ENCODE results near the gene PTPN2. TPM values are rescaled to one million over a fixed set of nuclear protein-coding genes. Genes with fewer than 3 reads are reported as not detected.
A peak's percentile ranks its signal among the peaks of the same experiment; 100 is the strongest.

PTPN2 gene
- total RNA-seq, 1 donor from 2014 or later: 25.9 TPM

DNA sequence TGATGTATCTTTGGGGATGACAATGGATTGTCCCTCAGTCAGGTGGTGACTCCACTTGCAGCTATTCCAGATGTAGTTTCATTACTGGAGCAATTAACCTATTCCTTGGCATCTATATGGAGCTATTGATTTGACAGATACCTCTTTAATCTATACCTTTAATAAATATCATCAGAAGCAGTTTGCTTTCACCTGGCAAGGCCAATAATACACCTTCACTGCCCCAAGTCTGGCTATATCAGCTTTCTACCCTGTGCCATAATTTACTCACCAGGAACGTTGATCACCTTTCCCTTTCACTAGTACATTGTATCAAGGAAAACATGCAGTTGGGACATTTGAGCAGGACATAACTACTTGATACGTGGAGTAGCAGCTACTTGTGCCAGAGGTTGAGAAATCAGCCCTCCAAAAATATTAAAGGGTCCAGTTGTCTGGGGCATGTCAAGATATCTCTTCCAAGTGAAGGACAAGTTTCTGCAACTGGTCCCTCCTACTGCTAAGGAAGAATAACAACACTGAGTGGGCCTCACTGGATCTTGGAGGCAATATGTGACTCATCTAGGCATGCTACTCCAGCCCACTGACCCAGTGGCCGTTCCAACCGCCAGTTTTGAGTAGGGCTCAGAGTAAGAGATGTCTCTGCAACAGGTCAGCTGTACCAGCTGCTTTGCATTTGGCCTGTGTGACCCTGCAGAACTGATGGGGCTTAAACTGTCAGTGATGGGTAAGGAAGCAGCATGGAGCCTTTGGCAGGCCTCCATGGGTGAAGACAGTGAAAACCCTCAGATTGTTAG lies 114.2 kb downstream of the PTPN2 start:
- no peak for FAIRE-seq
- no peaks in the 10 kb centered on the region for H4K20me1 ChIP-seq (ENCODE audit: insufficient read depth, low read length)
- no peak overlapping the region for H2AFZ ChIP-seq (ENCODE audit: low read depth, low read length)
- TF ChIP-seq EZH2 (IDR thresholded peaks at IDR 0.05; ENCODE audit: insufficient read depth, low read length): no peak
- no peaks in the 10 kb centered on the region for H3K4me1 ChIP-seq (ENCODE audit: insufficient read depth, low read length)
- no peak for DNase-seq (ENCODE audit: low read depth)
- peaks cover 3% of the 10 kb centered on the region for H3K4me1 Mint-ChIP-seq (ENCODE audit: low read depth, unreplicated experiment)
- H3K36me3 ChIP-seq (ENCODE audit: insufficient read depth, low read length): no peaks in the 10 kb centered on the region
- no peaks in the 10 kb centered on the region for H3K9me3 Mint-ChIP-seq (ENCODE audit: unreplicated experiment)
- no peak overlapping the region for H3K27ac Mint-ChIP-seq (ENCODE audit: unreplicated experiment)
- H3K4me3 ChIP-seq (ENCODE audit: insufficient read depth, low read depth, low read length): no peak overlapping the region
- no peaks in the 10 kb centered on the region for H3K9me3 ChIP-seq (ENCODE audit: insufficient read depth, low read depth, low read length)
- H3K79me2 ChIP-seq (ENCODE audit: insufficient read depth, low read length): no peaks in the 10 kb centered on the region
- no peak overlapping the region for H3K4me2 ChIP-seq (ENCODE audit: low read length)
- H3K9ac ChIP-seq (ENCODE audit: low read length): no peak overlapping the region
- peaks cover 4% of the 10 kb centered on the region for H3K27me3 Mint-ChIP-seq (ENCODE audit: low read depth, unreplicated experiment)
- H3K27me3 ChIP-seq (ENCODE audit: insufficient read depth, low read length): no peaks in the 10 kb centered on the region
- no peak overlapping the region for H3K4me3 Mint-ChIP-seq (ENCODE audit: unreplicated experiment)
- no peak overlapping the region for H3K27ac ChIP-seq (ENCODE audit: low read depth, low read length)
- H3K36me3 Mint-ChIP-seq (ENCODE audit: low read depth, unreplicated experiment): peaks cover 2% of the 10 kb centered on the region

DNA sequence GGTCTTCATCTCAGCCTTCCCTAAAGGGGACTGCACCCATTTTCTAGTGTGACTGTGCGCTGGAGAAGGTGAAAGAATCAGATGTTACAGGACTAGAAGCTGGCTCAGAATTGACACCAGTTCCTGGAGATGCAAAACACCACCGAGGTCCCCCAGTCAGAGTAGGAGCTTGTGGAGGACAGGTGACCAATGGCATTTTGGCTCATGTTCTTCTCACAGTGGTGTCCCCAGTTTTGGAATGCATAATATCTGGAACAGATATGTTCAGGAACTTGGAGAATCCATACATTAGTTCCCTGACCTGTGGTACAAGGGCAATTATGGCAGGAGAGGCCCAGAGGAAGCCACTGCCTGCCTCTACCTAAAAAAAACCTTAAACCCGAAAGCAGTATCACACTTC lies 114.9 kb downstream of the PTPN2 start:
- H3K4me3 Mint-ChIP-seq (ENCODE audit: unreplicated experiment): no peak overlapping the region
- H3K36me3 Mint-ChIP-seq (ENCODE audit: low read depth, unreplicated experiment): peaks cover 2% of the 10 kb centered on the region
- H3K4me1 ChIP-seq (ENCODE audit: insufficient read depth, low read length): no peaks in the 10 kb centered on the region
- no peak overlapping the region for H3K27ac ChIP-seq (ENCODE audit: low read depth, low read length)
- H3K27ac Mint-ChIP-seq (ENCODE audit: unreplicated experiment): no peak overlapping the region
- no peaks in the 10 kb centered on the region for H3K27me3 ChIP-seq (ENCODE audit: insufficient read depth, low read length)
- no peaks in the 10 kb centered on the region for H3K36me3 ChIP-seq (ENCODE audit: insufficient read depth, low read length)
- peaks cover 4% of the 10 kb centered on the region for H3K27me3 Mint-ChIP-seq (ENCODE audit: low read depth, unreplicated experiment)
- H3K4me2 ChIP-seq (ENCODE audit: low read length): no peak overlapping the region
- TF ChIP-seq, protein P1, sequence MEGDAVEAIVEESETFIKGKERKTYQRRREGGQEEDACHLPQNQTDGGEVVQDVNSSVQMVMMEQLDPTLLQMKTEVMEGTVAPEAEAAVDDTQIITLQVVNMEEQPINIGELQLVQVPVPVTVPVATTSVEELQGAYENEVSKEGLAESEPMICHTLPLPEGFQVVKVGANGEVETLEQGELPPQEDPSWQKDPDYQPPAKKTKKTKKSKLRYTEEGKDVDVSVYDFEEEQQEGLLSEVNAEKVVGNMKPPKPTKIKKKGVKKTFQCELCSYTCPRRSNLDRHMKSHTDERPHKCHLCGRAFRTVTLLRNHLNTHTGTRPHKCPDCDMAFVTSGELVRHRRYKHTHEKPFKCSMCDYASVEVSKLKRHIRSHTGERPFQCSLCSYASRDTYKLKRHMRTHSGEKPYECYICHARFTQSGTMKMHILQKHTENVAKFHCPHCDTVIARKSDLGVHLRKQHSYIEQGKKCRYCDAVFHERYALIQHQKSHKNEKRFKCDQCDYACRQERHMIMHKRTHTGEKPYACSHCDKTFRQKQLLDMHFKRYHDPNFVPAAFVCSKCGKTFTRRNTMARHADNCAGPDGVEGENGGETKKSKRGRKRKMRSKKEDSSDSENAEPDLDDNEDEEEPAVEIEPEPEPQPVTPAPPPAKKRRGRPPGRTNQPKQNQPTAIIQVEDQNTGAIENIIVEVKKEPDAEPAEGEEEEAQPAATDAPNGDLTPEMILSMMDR (IDR thresholded peaks at IDR 0.05; ENCODE audit: insufficient read depth, low read depth, low read length): no peak
- no peak for TF ChIP-seq EZH2 (IDR thresholded peaks at IDR 0.05; ENCODE audit: insufficient read depth, low read length)
- no peak overlapping the region for H2AFZ ChIP-seq (ENCODE audit: low read depth, low read length)
- H3K9ac ChIP-seq (ENCODE audit: low read length): no peak overlapping the region
- DNase-seq (ENCODE audit: low read depth) (no peak), FAIRE-seq (no peak)
- H3K9me3 Mint-ChIP-seq (ENCODE audit: unreplicated experiment): no peaks in the 10 kb centered on the region
- peaks cover 3% of the 10 kb centered on the region for H3K4me1 Mint-ChIP-seq (ENCODE audit: low read depth, unreplicated experiment)
- no peaks in the 10 kb centered on the region for H3K79me2 ChIP-seq (ENCODE audit: insufficient read depth, low read length)
- H4K20me1 ChIP-seq (ENCODE audit: insufficient read depth, low read length): no peaks in the 10 kb centered on the region
- no peak overlapping the region for H3K4me3 ChIP-seq (ENCODE audit: insufficient read depth, low read depth, low read length)
- no peaks in the 10 kb centered on the region for H3K9me3 ChIP-seq (ENCODE audit: insufficient read depth, low read depth, low read length)

DNA sequence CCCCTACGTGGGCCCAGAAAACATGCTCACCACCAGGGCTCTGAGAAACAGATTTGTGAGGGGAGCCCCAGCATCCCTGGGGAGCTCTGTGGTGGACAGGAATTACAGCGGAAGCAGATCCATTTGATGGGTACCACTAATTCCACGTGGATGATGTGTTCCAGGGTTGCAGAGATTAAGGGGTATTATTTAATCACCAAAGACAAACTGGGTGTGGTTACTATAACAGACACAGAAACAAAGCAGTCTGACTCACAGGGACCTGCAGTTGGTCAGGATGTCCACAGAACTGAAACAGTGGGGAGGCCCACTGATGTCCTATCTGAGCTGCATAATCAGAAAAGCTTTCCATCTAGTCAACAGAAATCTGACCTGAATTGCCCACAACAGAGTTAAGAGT lies 115.4 kb downstream of the PTPN2 start:
- FAIRE-seq (no peak), DNase-seq (ENCODE audit: low read depth) (peak; percentile 24)
- Mint-ChIP-seq H3K36me3 (ENCODE audit: low read depth, unreplicated experiment) (peaks cover 2% of the 10 kb centered on the region), H3K4me1 (ENCODE audit: low read depth, unreplicated experiment) (peaks cover 3% of the 10 kb centered on the region), H3K9me3 (ENCODE audit: unreplicated experiment) (no peaks in the 10 kb centered on the region), H3K27me3 (ENCODE audit: low read depth, unreplicated experiment) (peaks cover 4% of the 10 kb centered on the region), H3K27ac (ENCODE audit: unreplicated experiment) (no peak overlapping the region), H3K4me3 (ENCODE audit: unreplicated experiment) (no peak overlapping the region)
- no peak overlapping the region for H3K4me3 ChIP-seq (ENCODE audit: insufficient read depth, low read depth, low read length)
- no peaks in the 10 kb centered on the region for H3K36me3 ChIP-seq (ENCODE audit: insufficient read depth, low read length)
- no peaks in the 10 kb centered on the region for H4K20me1 ChIP-seq (ENCODE audit: insufficient read depth, low read length)
- no peaks in the 10 kb centered on the region for H3K9me3 ChIP-seq (ENCODE audit: insufficient read depth, low read depth, low read length)
- no peak overlapping the region for H3K27ac ChIP-seq (ENCODE audit: low read depth, low read length)
- no peaks in the 10 kb centered on the region for H3K27me3 ChIP-seq (ENCODE audit: insufficient read depth, low read length)
- no peak overlapping the region for H2AFZ ChIP-seq (ENCODE audit: low read depth, low read length)
- H3K4me2 ChIP-seq (ENCODE audit: low read length): no peak overlapping the region
- no peak for TF ChIP-seq EZH2 (IDR thresholded peaks at IDR 0.05; ENCODE audit: insufficient read depth, low read length)
- TF ChIP-seq, protein P1 (IDR thresholded peaks at IDR 0.05; ENCODE audit: insufficient read depth, low read depth, low read length): no peak
- no peaks in the 10 kb centered on the region for H3K4me1 ChIP-seq (ENCODE audit: insufficient read depth, low read length)
- H3K79me2 ChIP-seq (ENCODE audit: insufficient read depth, low read length): no peaks in the 10 kb centered on the region
- no peak overlapping the region for H3K9ac ChIP-seq (ENCODE audit: low read length)

All from astrocyte (in vitro differentiated cells and primary cell).